HEK293 (cell line): ENCODE measurements around the gene DSCAML1.

Experiments
- CTCF ChIA-PET: fragments of 350-600 bp; formaldehyde crosslinking; extraction: SDS; loops from one replicate; lab custom pipeline; 2021; ENCODE audit warnings: antibody characterized with exemption; lab: Yijun Ruan, JAX
- POLR2A ChIA-PET: fragments of 300-600 bp; formaldehyde crosslinking; extraction: SDS; loops from one replicate; lab custom pipeline; 2020; ENCODE audit warnings: antibody characterized with exemption, inconsistent platforms; lab: Yijun Ruan, JAX
- H3K27ac ChIP-seq: fragments of 200-500 bp; sonication (Bioruptor generic); 2 replicates; pipeline ENCODE4 v1.5.1; 2014; ENCODE audit warnings: low read depth, low read length, control low read depth, inconsistent platforms; ENCODE audit errors: extremely low read depth
- H3K36me3 ChIP-seq, 2 experiments: fragments of 200-500 bp in 1 of 2; sonication (Bioruptor generic) in 1 of 2; 1 replicate in 1 of 2; 2 replicates in 1 of 2; pipeline ENCODE4 v1.5.1; 2014 to 2017; ENCODE audit warnings: inconsistent platforms in 2 of 2, low read length in 2 of 2; ENCODE audit not compliant: control insufficient read depth in 2 of 2, insufficient read depth in 1 of 2
- H3K4me1 ChIP-seq: fragments of 200-500 bp; sonication (Bioruptor generic); 2 replicates; pipeline ENCODE4 v1.5.1; 2014; ENCODE audit warnings: mild to moderate bottlenecking, low read length, inconsistent platforms; ENCODE audit not compliant: control insufficient read depth, insufficient read depth
- H3K4me3 ChIP-seq: 2 replicates; pipeline ENCODE4 v1.5.1; 2011; ENCODE audit warnings: low read depth, mild to moderate bottlenecking, control low read depth, low read length, moderate library complexity
- H3K9me3 ChIP-seq: fragments of 200-500 bp; sonication (Bioruptor generic); 2 replicates; pipeline ENCODE4 v1.5.1; 2014; ENCODE audit warnings: low read depth, low read length, inconsistent platforms; ENCODE audit not compliant: control insufficient read depth, insufficient read depth
- BCL11A ChIP-seq: fragments of 450-650 bp; formaldehyde crosslinking; IDR thresholded peaks from 2 replicates; pipeline ENCODE4 v1.5.1; 2016; ENCODE audit warnings: low read depth, missing biosample characterization, missing genetic modification characterization
- GFI1B ChIP-seq: fragments of 450-650 bp; formaldehyde crosslinking; IDR thresholded peaks from 2 replicates; pipeline ENCODE4 v1.5.1; 2016; ENCODE audit warnings: missing biosample characterization, missing genetic modification characterization
- GLIS2 ChIP-seq: fragments of 450-650 bp; formaldehyde crosslinking; IDR thresholded peaks from 2 replicates; pipeline ENCODE4 v1.5.1; 2016; ENCODE audit warnings: missing biosample characterization, missing genetic modification characterization
- HOXC10 ChIP-seq: sonication (generic); formaldehyde crosslinking; IDR thresholded peaks from 2 replicates; pipeline ENCODE4 v1.8.1; 2023; ENCODE audit warnings: mild to moderate bottlenecking, missing genetic modification reagents
- KLF10 ChIP-seq: fragments of 450-650 bp; IDR thresholded peaks from 2 replicates; pipeline ENCODE4 v1.5.1; 2018; ENCODE audit warnings: missing biosample characterization, mild to moderate bottlenecking, missing genetic modification characterization
- SP2 ChIP-seq: fragments of 450-650 bp; formaldehyde crosslinking; IDR thresholded peaks from 2 replicates; pipeline ENCODE4 v1.5.1; 2016; ENCODE audit warnings: missing biosample characterization, missing genetic modification characterization
- YY2 ChIP-seq: fragments of 450-650 bp; formaldehyde crosslinking; IDR thresholded peaks from 2 replicates; pipeline ENCODE4 v1.5.1; 2016; ENCODE audit warnings: missing biosample characterization, missing genetic modification characterization
- ZBTB1 ChIP-seq: fragments of 450-650 bp; formaldehyde crosslinking; IDR thresholded peaks from 2 replicates; pipeline ENCODE4 v1.5.1; 2016; ENCODE audit warnings: missing biosample characterization, missing genetic modification characterization
- ZFP41 ChIP-seq: fragments of 450-650 bp; formaldehyde crosslinking; IDR thresholded peaks from 2 replicates; pipeline ENCODE4 v1.5.1; 2016; ENCODE audit warnings: missing biosample characterization, missing genetic modification characterization, borderline replicate concordance
- ZNF138 ChIP-seq: fragments of 450-650 bp; formaldehyde crosslinking; IDR thresholded peaks from 2 replicates; pipeline ENCODE4 v1.5.1; 2016; ENCODE audit warnings: missing biosample characterization, missing genetic modification characterization, borderline replicate concordance
- ZNF140 ChIP-seq: fragments of 450-650 bp; formaldehyde crosslinking; IDR thresholded peaks from 2 replicates; pipeline ENCODE4 v1.5.1; 2016; ENCODE audit warnings: missing biosample characterization, missing genetic modification characterization
- ZNF148 ChIP-seq: fragments of 450-650 bp; formaldehyde crosslinking; IDR thresholded peaks from 2 replicates; pipeline ENCODE4 v1.5.0; 2017; ENCODE audit warnings: missing biosample characterization, missing genetic modification characterization, borderline replicate concordance
- ZNF211 ChIP-seq: fragments of 450-650 bp; formaldehyde crosslinking; IDR thresholded peaks from 2 replicates; pipeline ENCODE4 v1.5.1; 2016; ENCODE audit warnings: low read depth, missing biosample characterization, missing genetic modification characterization
- ZNF266 ChIP-seq: fragments of 450-650 bp; formaldehyde crosslinking; IDR thresholded peaks from 2 replicates; pipeline ENCODE4 v1.5.1; 2016; ENCODE audit warnings: missing biosample characterization, missing genetic modification characterization, low read depth
- ZNF366 ChIP-seq: fragments of 450-650 bp; formaldehyde crosslinking; conservative IDR thresholded peaks from 2 replicates; pipeline ENCODE4 v1.5.1; 2016; ENCODE audit warnings: missing biosample characterization, missing genetic modification characterization
- ZNF433 ChIP-seq: fragments of 450-650 bp; formaldehyde crosslinking; IDR thresholded peaks from 2 replicates; pipeline ENCODE4 v1.5.1; 2016; ENCODE audit warnings: missing biosample characterization, missing genetic modification characterization, low read depth
- ZNF561 ChIP-seq: fragments of 450-650 bp; IDR thresholded peaks from 2 replicates; pipeline ENCODE4 v1.5.1; 2018; ENCODE audit warnings: missing biosample characterization, missing genetic modification characterization, borderline replicate concordance
- ZNF623 ChIP-seq: fragments of 450-650 bp; formaldehyde crosslinking; IDR thresholded peaks from 2 replicates; pipeline ENCODE4 v1.5.1; 2016; ENCODE audit warnings: missing biosample characterization, missing genetic modification characterization
- ZNF639 ChIP-seq: fragments of 450-650 bp; formaldehyde crosslinking; IDR thresholded peaks from 2 replicates; pipeline ENCODE4 v1.5.1; 2016; ENCODE audit warnings: missing biosample characterization, missing genetic modification characterization
- ZNF837 ChIP-seq: fragments of 450-650 bp; formaldehyde crosslinking; IDR thresholded peaks from 2 replicates; pipeline ENCODE4 v1.5.1; 2016; ENCODE audit warnings: missing biosample characterization, missing genetic modification characterization
- TF ChIP-seq, protein P1 (sequence below): fragments of 450-650 bp; formaldehyde crosslinking; conservative IDR thresholded peaks from 2 replicates; pipeline ENCODE4 v1.5.1; 2016; ENCODE audit warnings: low read depth, missing biosample characterization, missing genetic modification characterization
- TF ChIP-seq, protein P2 (sequence below): fragments of 450-650 bp; formaldehyde crosslinking; IDR thresholded peaks from 2 replicates; pipeline ENCODE4 v1.5.1; 2016; ENCODE audit warnings: missing biosample characterization, missing genetic modification characterization

DSCAML1 gene

DNA sequence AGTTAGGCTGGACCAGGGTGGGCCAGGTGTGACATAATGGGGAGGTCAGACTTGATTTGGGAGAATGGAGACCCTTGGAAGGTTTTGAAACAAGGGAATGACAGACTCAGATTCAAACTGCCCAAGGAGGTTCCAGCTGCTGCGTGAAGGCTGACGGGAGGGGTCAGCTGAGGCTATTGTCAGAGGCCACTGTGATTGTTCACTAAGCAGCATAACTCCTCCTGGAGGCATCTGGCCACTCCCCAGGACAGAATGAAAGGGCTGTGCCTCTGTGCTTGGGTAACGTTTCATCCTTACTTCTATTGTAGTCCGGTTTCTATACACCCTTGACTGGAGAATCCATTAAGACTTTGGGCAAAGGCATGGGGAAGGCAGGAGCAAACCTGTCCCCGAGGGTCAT is 126.6 kb downstream of the DSCAML1 start (continued):
- TF ChIP-seq, protein P1, sequence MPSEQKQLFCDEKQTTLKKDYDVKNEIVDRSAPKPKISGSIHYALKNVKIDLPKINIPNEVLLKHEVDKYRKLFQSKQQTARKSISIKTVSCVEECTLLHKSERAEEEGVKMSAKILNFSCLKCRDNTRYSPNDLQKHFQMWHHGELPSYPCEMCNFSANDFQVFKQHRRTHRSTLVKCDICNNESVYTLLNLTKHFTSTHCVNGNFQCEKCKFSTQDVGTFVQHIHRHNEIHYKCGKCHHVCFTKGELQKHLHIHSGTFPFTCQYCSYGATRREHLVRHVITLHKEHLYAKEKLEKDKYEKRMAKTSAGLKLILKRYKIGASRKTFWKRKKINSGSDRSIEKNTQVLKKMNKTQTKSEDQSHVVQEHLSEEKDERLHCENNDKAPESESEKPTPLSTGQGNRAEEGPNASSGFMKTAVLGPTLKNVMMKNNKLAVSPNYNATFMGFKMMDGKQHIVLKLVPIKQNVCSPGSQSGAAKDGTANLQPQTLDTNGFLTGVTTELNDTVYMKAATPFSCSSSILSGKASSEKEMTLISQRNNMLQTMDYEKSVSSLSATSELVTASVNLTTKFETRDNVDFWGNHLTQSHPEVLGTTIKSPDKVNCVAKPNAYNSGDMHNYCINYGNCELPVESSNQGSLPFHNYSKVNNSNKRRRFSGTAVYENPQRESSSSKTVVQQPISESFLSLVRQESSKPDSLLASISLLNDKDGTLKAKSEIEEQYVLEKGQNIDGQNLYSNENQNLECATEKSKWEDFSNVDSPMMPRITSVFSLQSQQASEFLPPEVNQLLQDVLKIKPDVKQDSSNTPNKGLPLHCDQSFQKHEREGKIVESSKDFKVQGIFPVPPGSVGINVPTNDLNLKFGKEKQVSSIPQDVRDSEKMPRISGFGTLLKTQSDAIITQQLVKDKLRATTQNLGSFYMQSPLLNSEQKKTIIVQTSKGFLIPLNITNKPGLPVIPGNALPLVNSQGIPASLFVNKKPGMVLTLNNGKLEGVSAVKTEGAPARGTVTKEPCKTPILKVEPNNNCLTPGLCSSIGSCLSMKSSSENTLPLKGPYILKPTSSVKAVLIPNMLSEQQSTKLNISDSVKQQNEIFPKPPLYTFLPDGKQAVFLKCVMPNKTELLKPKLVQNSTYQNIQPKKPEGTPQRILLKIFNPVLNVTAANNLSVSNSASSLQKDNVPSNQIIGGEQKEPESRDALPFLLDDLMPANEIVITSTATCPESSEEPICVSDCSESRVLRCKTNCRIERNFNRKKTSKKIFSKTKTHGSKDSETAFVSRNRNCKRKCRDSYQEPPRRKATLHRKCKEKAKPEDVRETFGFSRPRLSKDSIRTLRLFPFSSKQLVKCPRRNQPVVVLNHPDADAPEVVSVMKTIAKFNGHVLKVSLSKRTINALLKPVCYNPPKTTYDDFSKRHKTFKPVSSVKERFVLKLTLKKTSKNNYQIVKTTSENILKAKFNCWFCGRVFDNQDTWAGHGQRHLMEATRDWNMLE (tag by site-specific recombination), result no peak
- TF ChIP-seq ZNF211 (no peak), ZNF148 (tag by site-specific recombination) (no peak)
- TF ChIP-seq, all 188 proteins: peak for 0

DNA sequence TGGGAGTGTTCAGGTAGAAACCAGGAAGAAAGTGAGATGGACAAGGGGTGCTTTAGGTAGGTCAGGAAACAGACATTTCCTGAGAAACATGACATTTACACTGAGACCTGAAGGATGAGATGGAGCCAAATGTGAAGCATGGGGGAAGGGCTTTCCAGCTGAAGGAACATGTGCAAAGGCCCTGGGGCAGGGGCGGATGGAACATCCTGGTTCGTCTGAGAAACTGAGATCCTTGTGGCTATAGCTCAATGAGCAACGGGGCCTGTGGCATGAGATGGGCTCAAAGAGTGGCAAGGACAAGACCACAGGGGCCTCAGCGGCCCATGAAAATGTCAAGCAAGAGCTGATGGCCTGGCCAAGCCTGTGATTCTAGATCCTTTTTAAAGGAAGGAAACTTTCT is 127.4 kb downstream of the DSCAML1 start:
- Histone ChIP-seq H3K4me3 (no peak overlapping the region), H3K36me3 (no peaks in the 10 kb centered on the region), H3K9me3 (no peaks in the 10 kb centered on the region), H3K4me1 (no peaks in the 10 kb centered on the region), H3K27ac (no peak overlapping the region)
- ChIA-PET CTCF (no interaction called here), POLR2A (no interaction called here)
- TF ChIP-seq ZNF623 (peak; percentile 91), ZNF837 (tag by site-specific recombination) (no peak)

DNA sequence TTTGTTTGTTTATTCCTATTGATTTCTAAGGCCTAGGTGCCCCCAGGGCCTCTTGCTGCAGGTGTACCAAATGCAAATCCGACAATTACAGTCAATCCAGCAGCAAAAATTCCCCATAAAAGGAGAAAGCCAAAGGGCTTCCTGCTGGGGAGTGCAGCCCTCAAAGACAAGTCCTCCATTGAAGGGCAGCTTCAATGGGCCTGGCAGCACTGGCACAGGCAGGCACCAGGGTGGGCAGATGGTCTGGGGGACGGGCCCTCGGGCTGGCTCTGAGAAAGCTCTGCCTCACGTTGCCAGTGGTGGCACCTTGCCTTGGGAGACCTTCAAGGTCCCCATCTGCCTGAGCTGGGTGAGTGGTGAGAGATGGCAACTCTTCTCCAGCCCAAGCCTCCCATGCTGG is 128.0 kb downstream of the DSCAML1 start:
- Histone ChIP-seq H3K4me1 (no peaks in the 10 kb centered on the region), H3K4me3 (no peak overlapping the region), H3K27ac (no peak overlapping the region), H3K9me3 (no peaks in the 10 kb centered on the region), H3K36me3 (no peaks in the 10 kb centered on the region)
- ChIA-PET POLR2A (no interaction called here), CTCF (no interaction called here)
- TF ChIP-seq ZNF140 (tag by site-specific recombination) (no peak), ZNF433 (tag by site-specific recombination) (no peak), GFI1B (tag by site-specific recombination) (no peak), SP2 (tag by site-specific recombination) (no peak), ZNF561 (no peak), ZFP41 (tag by site-specific recombination) (no peak), BCL11A (tag by site-specific recombination) (no peak), ZNF266 (tag by site-specific recombination) (no peak), YY2 (no peak)

- Histone ChIP-seq H3K4me3 (no peak overlapping the region), H3K4me1 (no peaks in the 10 kb centered on the region), H3K9me3 (no peaks in the 10 kb centered on the region), H3K36me3 (no peaks in the 10 kb centered on the region), H3K27ac (no peak overlapping the region)
- ChIA-PET POLR2A (no interaction called here), CTCF (no interaction called here)
- TF ChIP-seq GLIS2 (tag by site-specific recombination), result no peak
- TF ChIP-seq BCL11A (tag by site-specific recombination), result no peak
- TF ChIP-seq KLF10 (tag by site-specific recombination), result no peak
- TF ChIP-seq ZNF138, result no peak
- no peak for TF ChIP-seq HOXC10 (CRISPR knock-in tag)
- no peak for TF ChIP-seq ZNF366
- TF ChIP-seq ZNF639 (tag by site-specific recombination), result no peak
- TF ChIP-seq, protein P2, sequence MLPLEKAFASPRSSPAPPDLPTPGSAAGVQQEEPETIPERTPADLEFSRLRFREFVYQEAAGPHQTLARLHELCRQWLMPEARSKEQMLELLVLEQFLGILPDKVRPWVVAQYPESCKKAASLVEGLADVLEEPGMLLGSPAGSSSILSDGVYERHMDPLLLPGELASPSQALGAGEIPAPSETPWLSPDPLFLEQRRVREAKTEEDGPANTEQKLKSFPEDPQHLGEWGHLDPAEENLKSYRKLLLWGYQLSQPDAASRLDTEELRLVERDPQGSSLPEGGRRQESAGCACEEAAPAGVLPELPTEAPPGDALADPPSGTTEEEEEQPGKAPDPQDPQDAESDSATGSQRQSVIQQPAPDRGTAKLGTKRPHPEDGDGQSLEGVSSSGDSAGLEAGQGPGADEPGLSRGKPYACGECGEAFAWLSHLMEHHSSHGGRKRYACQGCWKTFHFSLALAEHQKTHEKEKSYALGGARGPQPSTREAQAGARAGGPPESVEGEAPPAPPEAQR (tag by site-specific recombination), result no peak
- no peak for TF ChIP-seq ZBTB1 (tag by site-specific recombination)
Measured at GRCh38 chr11:117668321-117668751, 128.7 kb downstream of the DSCAML1 start.
